K562 (cell line): ENCODE data around the gene IL10RB. TPM values are rescaled to one million over a fixed set of nuclear protein-coding genes. Genes with fewer than 3 reads are reported as not detected.

Source experiments
- ATF6 ChIP-seq: sonication (generic); formaldehyde crosslinking; IDR thresholded peaks from 2 replicates; pipeline ENCODE4 v1.4.0; 2020; ENCODE audit warnings: mild to moderate bottlenecking, missing genetic modification reagents
- ERF ChIP-seq: fragments of 450-650 bp; formaldehyde crosslinking; IDR thresholded peaks from 2 replicates; pipeline ENCODE4 v1.4.0; 2020; ENCODE audit warnings: mild to moderate bottlenecking, mixed read lengths
- HOXB6 ChIP-seq: fragments of 250-450 bp; sonication (Bioruptor Pico); IDR thresholded peaks from 2 replicates; pipeline ENCODE4 v1.5.1; 2022; ENCODE audit warnings: mild to moderate bottlenecking, borderline replicate concordance
- MIER1 ChIP-seq: fragments of 450-650 bp; IDR thresholded peaks from 2 replicates; pipeline ENCODE4 v1.6.1; 2016; ENCODE audit warnings: antibody characterized with exemption, mild to moderate bottlenecking, low read depth
- PATZ1 ChIP-seq: fragments of 250-450 bp; sonication (Bioruptor Pico); IDR thresholded peaks from 2 replicates; pipeline ENCODE4 v1.5.0; 2020; ENCODE audit warnings: mild to moderate bottlenecking, borderline replicate concordance
- PBX2 ChIP-seq, 2 experiments: IDR thresholded peaks in 1 of 2; conservative IDR thresholded peaks in 1 of 2; 2 replicates each; pipeline ENCODE4 v1.6.1; 2016; ENCODE audit warnings: low read depth in 2 of 2, mild to moderate bottlenecking in 1 of 2, missing compliant biosample characterization in 1 of 2, missing genetic modification characterization in 1 of 2, moderate library complexity in 1 of 2
- PRMT5 ChIP-seq: sonication (generic); formaldehyde crosslinking; IDR thresholded peaks from 2 replicates; pipeline ENCODE4 v1.5.0; 2020; ENCODE audit warnings: missing genetic modification reagents
- PTBP1 ChIP-seq: fragments of 200-400 bp; formaldehyde crosslinking; IDR thresholded peaks from 2 replicates; pipeline ENCODE4 v1.6.1; 2017; ENCODE audit warnings: low read depth, low read length
- PYGO2 ChIP-seq: fragments of 450-650 bp; IDR thresholded peaks from 2 replicates; pipeline ENCODE4 v1.6.1; 2016; ENCODE audit warnings: mild to moderate bottlenecking, missing genetic modification characterization, moderate library complexity, missing compliant biosample characterization
- RAD51 ChIP-seq: fragments of 450-650 bp; IDR thresholded peaks from 2 replicates; pipeline ENCODE4 v1.7.1; 2016; ENCODE audit warnings: low read depth, mild to moderate bottlenecking, borderline replicate concordance
- SIRT6 ChIP-seq: IDR thresholded peaks from one replicate; pipeline ENCODE4 v1.6.1; 2012; ENCODE audit warnings: low read depth, mild to moderate bottlenecking, control low read depth, inconsistent platforms, low read length, moderate library complexity
- ZNF143 ChIP-seq: sonication (generic); formaldehyde crosslinking; IDR thresholded peaks from 2 replicates; pipeline ENCODE4 v1.9.0; 2022; ENCODE audit warnings: mild to moderate bottlenecking, missing genetic modification reagents
- ZNF398 ChIP-seq: fragments of 250-450 bp; sonication (Bioruptor Pico); IDR thresholded peaks from 2 replicates; pipeline ENCODE4 v1.8.0; 2021; ENCODE audit warnings: moderate library complexity, mild to moderate bottlenecking, inconsistent platforms
- ZNF445 ChIP-seq: fragments of 250-450 bp; sonication (Bioruptor Pico); IDR thresholded peaks from 2 replicates; pipeline ENCODE4 v1.4.0; 2020; ENCODE audit warnings: low read depth, mild to moderate bottlenecking, moderate library complexity
- ZNF699 ChIP-seq: fragments of 250-450 bp; sonication (Bioruptor Pico); IDR thresholded peaks from 2 replicates; pipeline ENCODE4 v1.8.0; 2021; ENCODE audit warnings: mild to moderate bottlenecking, moderate library complexity; ENCODE audit not compliant: insufficient replicate concordance
- polyA plus RNA-seq, 8 experiments: library from polyadenylated mRNA; depleted of rRNA in 4 of 8; stranded (reverse) in 5 of 8; unstranded in 3 of 8; fragments of >200 nt; fragmentation: Nextera tagmentation in 2 of 8; fragmentation: Illumina TruSeq in 1 of 8; extraction: Ambion mirVana in 2 of 8; extraction: Trizol in 1 of 8; gene quantifications; 2 replicates each; pipeline versions ENCODE4 v1.2.1 to v1.2.3, GENCODE V29; 2011 to 2014; ENCODE audit warnings: inconsistent platforms in 1 of 8, missing spikeins in 1 of 8
- total RNA-seq, 7 experiments: library from RNA; depleted of rRNA in 6 of 7; stranded (reverse); fragments of >200 nt in 6 of 7; fragmentation: Illumina TruSeq in 2 of 7; extraction: Trizol in 2 of 7; gene quantifications; 2 replicates each; pipeline versions ENCODE4 v1.2.1 to v1.2.3, GENCODE V29; 2011 to 2021; ENCODE audit warnings: low replicate concordance in 1 of 7
- TF ChIP-seq, protein P1 (sequence below): sonication (generic); IDR thresholded peaks from 2 replicates; pipeline ENCODE4 v1.6.1; 2016

Gene IL10RB
- total and polyA plus RNA-seq, 9 of the 15 experiments (the other 6 are each of a cell fraction or from before 2014, with no cell fraction given): 10.9 to 33.8 (median 23.0) TPM

DNA sequence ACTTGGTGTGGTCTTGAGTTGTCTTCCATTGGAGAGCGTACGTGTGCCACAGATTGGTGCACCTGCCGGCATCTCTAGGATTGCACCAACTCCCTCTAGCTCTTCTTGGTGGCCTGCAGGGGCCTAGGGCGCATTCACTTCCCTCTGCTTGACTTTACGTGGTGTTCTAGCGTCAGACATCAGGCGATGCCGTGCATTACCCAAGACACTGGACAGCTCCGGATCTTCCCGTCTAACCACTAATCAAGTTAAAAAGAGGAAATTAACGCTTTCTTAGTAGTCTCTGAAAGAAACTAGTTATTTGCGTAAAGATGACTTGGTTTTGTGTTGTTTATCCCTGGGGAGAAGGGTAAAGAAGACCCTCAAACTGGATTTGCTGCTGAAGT is 510 bp upstream of the IL10RB start (continued):
- TF ChIP-seq ZNF398 (CRISPR knock-in tag) (no peak), PBX2 (CRISPR knock-in tag; IDR thresholded peaks at IDR 0.05; ENCODE audit: low read depth) (no peak), PBX2 (tag; conservative IDR thresholded peaks at IDR 0.05; ENCODE audit: low read depth) (no peak), ZNF445 (CRISPR knock-in tag) (no peak), PRMT5 (CRISPR knock-in tag) (no peak), ATF6 (no peak), PATZ1 (CRISPR knock-in tag) (no peak), ERF (no peak), MIER1 (0 out of 2 replicates have a peak, but pooled peaks have one; percentile 50), PTBP1 (no peak), ZNF143 (CRISPR knock-in tag) (no peak), RAD51 (no peak), SIRT6 (no peak), PYGO2 (tag) (no peak), ZNF699 (CRISPR knock-in tag) (no peak), HOXB6 (no peak)
- TF ChIP-seq, protein P1, sequence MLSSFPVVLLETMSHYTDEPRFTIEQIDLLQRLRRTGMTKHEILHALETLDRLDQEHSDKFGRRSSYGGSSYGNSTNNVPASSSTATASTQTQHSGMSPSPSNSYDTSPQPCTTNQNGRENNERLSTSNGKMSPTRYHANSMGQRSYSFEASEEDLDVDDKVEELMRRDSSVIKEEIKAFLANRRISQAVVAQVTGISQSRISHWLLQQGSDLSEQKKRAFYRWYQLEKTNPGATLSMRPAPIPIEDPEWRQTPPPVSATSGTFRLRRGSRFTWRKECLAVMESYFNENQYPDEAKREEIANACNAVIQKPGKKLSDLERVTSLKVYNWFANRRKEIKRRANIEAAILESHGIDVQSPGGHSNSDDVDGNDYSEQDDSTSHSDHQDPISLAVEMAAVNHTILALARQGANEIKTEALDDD: peak; percentile 94
